ENCODE results near the gene AFF3.

AFF3 gene

GRCh38 chr2:100004959-100005387 lies 137.4 kb downstream of the AFF3 start:
- TF ChIP-seq YY1 (IDR thresholded peaks at IDR 0.05; ENCODE audit: low read depth) (no peak), NFIC (IDR thresholded peaks at IDR 0.05) (no peak)

- TF ChIP-seq CREB1 (IDR thresholded peaks at IDR 0.05; ENCODE audit: low read depth), result no peak
- TF ChIP-seq REST (IDR thresholded peaks at IDR 0.05; ENCODE audit: low read depth), result no peak
Measured at GRCh38 chr2:100004348-100004884, 138.0 kb downstream of the AFF3 start.

- TF ChIP-seq YY1 (IDR thresholded peaks at IDR 0.05; ENCODE audit: low read depth), result no peak
- TF ChIP-seq REST (IDR thresholded peaks at IDR 0.05; ENCODE audit: low read depth), result no peak
- TF ChIP-seq MAX (IDR thresholded peaks at IDR 0.05), result no peak
- TF ChIP-seq USF1 (IDR thresholded peaks at IDR 0.05), result no peak
- TF ChIP-seq CREB1 (IDR thresholded peaks at IDR 0.05; ENCODE audit: low read depth), result no peak
- no peak for TF ChIP-seq EP300 (IDR thresholded peaks at IDR 0.05; ENCODE audit: borderline replicate concordance)
- TF ChIP-seq NFIC (IDR thresholded peaks at IDR 0.05), result no peak
- TF ChIP-seq TCF12 (IDR thresholded peaks at IDR 0.05; ENCODE audit: low read depth), result no peak
- TF ChIP-seq FOXM1 (IDR thresholded peaks at IDR 0.05; ENCODE audit: borderline replicate concordance, low read depth), result no peak
- no peak for TF ChIP-seq TEAD4 (IDR thresholded peaks at IDR 0.05)
- TF ChIP-seq TAF1 (IDR thresholded peaks at IDR 0.05; ENCODE audit: low read depth), result no peak
Measured at GRCh38 chr2:100002059-100002458, 140.3 kb downstream of the AFF3 start.

- no peak for TF ChIP-seq TAF1 (IDR thresholded peaks at IDR 0.05; ENCODE audit: low read depth)
- no peak for TF ChIP-seq FOXM1 (IDR thresholded peaks at IDR 0.05; ENCODE audit: borderline replicate concordance, low read depth)
- no peak for TF ChIP-seq ZBTB7A (IDR thresholded peaks at IDR 0.05; ENCODE audit: low read depth)
- TF ChIP-seq YY1 (IDR thresholded peaks at IDR 0.05; ENCODE audit: low read depth), result no peak
- TF ChIP-seq EP300 (IDR thresholded peaks at IDR 0.05; ENCODE audit: borderline replicate concordance), result no peak
- no peak for TF ChIP-seq RAD21 (IDR thresholded peaks at IDR 0.05; ENCODE audit: low read depth)
- no peak for TF ChIP-seq CREB1 (IDR thresholded peaks at IDR 0.05; ENCODE audit: low read depth)
- TF ChIP-seq EGR1 (IDR thresholded peaks at IDR 0.05), result no peak
- no peak for TF ChIP-seq CEBPB (IDR thresholded peaks at IDR 0.05)
- no peak for TF ChIP-seq TEAD4 (IDR thresholded peaks at IDR 0.05)
- TF ChIP-seq MAX (IDR thresholded peaks at IDR 0.05), result no peak
- no peak for TF ChIP-seq NFIC (IDR thresholded peaks at IDR 0.05)
- no peak for TF ChIP-seq REST (IDR thresholded peaks at IDR 0.05; ENCODE audit: low read depth)
- TF ChIP-seq USF1 (IDR thresholded peaks at IDR 0.05), result no peak
- no peak for TF ChIP-seq TCF12 (IDR thresholded peaks at IDR 0.05; ENCODE audit: low read depth)
Measured at GRCh38 chr2:100000915-100001707, 141.3 kb downstream of the AFF3 start.

Data from Ishikawa (cell line).